Spleen (tissue), 11 donors: ENCODE data around the gene HLA-DPA1. TPM values are rescaled to one million over a fixed set of nuclear protein-coding genes. Genes with fewer than 3 reads are reported as not detected.
A peak's percentile ranks its signal among the peaks of the same experiment; 100 is the strongest.

Experiments
- DNase-seq: peaks from one replicate; pipeline ENCODE4 v3.0.0-alpha.2; 2020
- H3K27ac ChIP-seq, 8 donors: fragments of 200-600 bp; sonication (generic) in 7 of 8; 1 replicate in 4 of 8; 2 replicates in 4 of 8; pipeline versions ENCODE4 v1.5.0 to v1.8.0; 2016 to 2021; ENCODE audit warnings: inconsistent platforms in 4 of 8, mild to moderate bottlenecking in 4 of 8, moderate library complexity in 1 of 8
- H3K27me3 ChIP-seq, 7 donors: fragments of 200-600 bp; sonication (generic) in 6 of 7; replicated peaks in 1 of 7; 1 replicate in 4 of 7; 2 replicates in 3 of 7; pipeline versions ENCODE4 v1.5.0 to v1.8.0; 2016 to 2021; ENCODE audit warnings: inconsistent platforms in 3 of 7, mild to moderate bottlenecking in 1 of 7
- H3K36me3 ChIP-seq, 6 donors: fragments of 200-600 bp; sonication (generic) in 5 of 6; 1 replicate in 4 of 6; 2 replicates in 2 of 6; pipeline versions ENCODE4 v1.5.0 to v1.8.0; 2016 to 2021; ENCODE audit warnings: inconsistent platforms in 2 of 6
- H3K4me1 ChIP-seq, 6 donors: fragments of 200-600 bp; sonication (generic) in 5 of 6; 1 replicate in 3 of 6; 2 replicates in 3 of 6; pipeline versions ENCODE4 v1.5.0 to v1.8.0; 2016 to 2021; ENCODE audit warnings: inconsistent platforms in 3 of 6
- H3K4me3 ChIP-seq, 8 donors: fragments of 200-600 bp; sonication (generic) in 7 of 8; 1 replicate in 4 of 8; 2 replicates in 4 of 8; pipeline versions ENCODE4 v1.5.0 to v1.8.0; 2016 to 2021; ENCODE audit warnings: inconsistent platforms in 4 of 8, mild to moderate bottlenecking in 4 of 8, moderate library complexity in 2 of 8
- H3K9me3 ChIP-seq, 8 donors: fragments of 200-600 bp; sonication (generic) in 7 of 8; 1 replicate in 4 of 8; 2 replicates in 4 of 8; pipeline versions ENCODE4 v1.5.0 to v1.8.0; 2016 to 2021; ENCODE audit warnings: inconsistent platforms in 4 of 8
- POLR2A ChIP-seq, 3 donors: fragments of 450-650 bp; IDR thresholded peaks; one replicate each; pipeline ENCODE4 v1.5.1; 2017; ENCODE audit warnings: antibody characterized with exemption in 3 of 3, mild to moderate bottlenecking in 1 of 3
- POLR2AphosphoS5 ChIP-seq, 3 donors: sonication (generic); formaldehyde crosslinking; IDR thresholded peaks; one replicate each; pipeline ENCODE4 v1.5.1; 2017; ENCODE audit warnings: antibody characterized with exemption in 3 of 3
- WGBS, 5 donors: extraction: QIAGEN DNeasy Blood & Tissue Kit in 3 of 5; methylation state at CpG; one replicate each; pipeline versions ENCODE4 v1.1.5 to v1.1.7; 2013 to 2018; 5-methylcytosine and 5-hydroxymethylcytosine counted together
- intact Hi-C: fragments of 100-400 bp; cut with DNase I; formaldehyde crosslinking; loops from one replicate; pipeline ENCODE4 v1.15.0; 2023; ENCODE audit warnings: low total_unique reads
- polyA plus RNA-seq, 3 donors: library from polyadenylated mRNA; stranded (reverse); fragments of 200-250 nt; gene quantifications; one replicate each; pipeline ENCODE4 v1.2.1, GENCODE V29; 2013
- total RNA-seq, 7 donors: library from RNA; depleted of rRNA in 3 of 7; stranded (reverse); fragments of >200 nt in 3 of 7; fragmentation: NEBNext Ultra II Directional in 4 of 7; extraction: Animal tissue kit (Norgen Biotek cat#: 25700) in 4 of 7; gene quantifications; one replicate each; pipeline versions ENCODE4 v1.1.0 to v1.2.1, GENCODE V29; 2016 to 2021
- TF ChIP-seq, protein P1 (sequence below), 11 experiments: fragments of 200-600 bp in 7 of 11; fragments of 450-650 bp in 4 of 11; sonication (generic) in 4 of 11; IDR thresholded peaks in 8 of 11; conservative IDR thresholded peaks in 3 of 11; 1 replicate in 7 of 11; 2 replicates in 4 of 11; pipeline versions ENCODE4 v1.4.0 to v1.8.0; 2016 to 2021; ENCODE audit warnings: antibody characterized with exemption in 11 of 11, inconsistent platforms in 4 of 11, mild to moderate bottlenecking in 1 of 11
- donor health status: healthy with polysubstance abuse.
- donor health status: DM: no; HTN: no; CAD: no; lungs with moderate emphysema.
- donor health status: DM: no; HTN: no; CAD: no.
- donor health status: Bipolar disorder and iron deficiency.
- donor health status: healthy.
- donor health status: DM: no; HTN: no; CAD: no.
- donor health status: DM: yes; HTN: yes; CAD: no.

HLA-DPA1 gene
- total and polyA plus RNA-seq, 10 donors, result 253 to 621 (median 494) TPM

DNA sequence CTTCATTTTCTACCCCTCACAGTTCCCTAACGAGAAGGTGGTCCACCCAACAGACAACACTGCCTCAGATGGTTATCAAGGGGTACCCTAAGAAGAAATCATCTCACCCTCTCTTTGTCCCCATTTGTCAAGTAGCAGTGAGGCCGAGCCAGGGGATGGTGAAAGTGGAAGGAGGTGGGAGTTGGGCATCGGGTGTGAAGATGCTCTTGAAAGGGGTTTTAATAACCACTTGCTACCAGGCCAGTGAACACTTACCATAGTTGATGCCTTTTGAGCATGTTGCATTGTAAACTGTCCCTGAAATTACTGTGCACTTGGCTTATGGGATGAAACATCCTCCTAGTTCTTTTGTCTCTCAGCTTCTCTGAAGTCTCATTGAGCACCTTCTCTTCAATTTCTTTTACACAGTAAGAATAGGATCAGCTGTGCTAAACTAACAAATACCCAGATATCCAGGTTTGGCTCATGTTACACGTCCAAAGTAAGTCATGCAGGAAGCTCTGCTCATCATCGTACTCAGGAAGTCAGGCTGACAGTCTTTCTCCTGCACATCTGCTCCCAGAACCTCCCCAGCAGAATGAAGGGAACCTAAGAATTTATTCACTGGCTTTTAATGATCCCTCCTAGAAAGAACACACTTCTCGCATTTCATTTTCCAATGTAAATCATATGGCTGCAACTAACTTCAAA, 15.6 kb upstream of the HLA-DPA1 start:
- WGBS, 5 donors, result 37 to 63% (median 52%) methylated on average over 6 of the region's 6 CpGs
- DNase-seq, result no peak
- no peaks in the 10 kb centered on the region for H3K27me3 ChIP-seq
- TF ChIP-seq POLR2A (IDR thresholded peaks at IDR 0.05) (no peak), POLR2AphosphoS5 (IDR thresholded peaks at IDR 0.05) (peak in 1 of 3 donors; percentile 62)
- TF ChIP-seq, protein P1, sequence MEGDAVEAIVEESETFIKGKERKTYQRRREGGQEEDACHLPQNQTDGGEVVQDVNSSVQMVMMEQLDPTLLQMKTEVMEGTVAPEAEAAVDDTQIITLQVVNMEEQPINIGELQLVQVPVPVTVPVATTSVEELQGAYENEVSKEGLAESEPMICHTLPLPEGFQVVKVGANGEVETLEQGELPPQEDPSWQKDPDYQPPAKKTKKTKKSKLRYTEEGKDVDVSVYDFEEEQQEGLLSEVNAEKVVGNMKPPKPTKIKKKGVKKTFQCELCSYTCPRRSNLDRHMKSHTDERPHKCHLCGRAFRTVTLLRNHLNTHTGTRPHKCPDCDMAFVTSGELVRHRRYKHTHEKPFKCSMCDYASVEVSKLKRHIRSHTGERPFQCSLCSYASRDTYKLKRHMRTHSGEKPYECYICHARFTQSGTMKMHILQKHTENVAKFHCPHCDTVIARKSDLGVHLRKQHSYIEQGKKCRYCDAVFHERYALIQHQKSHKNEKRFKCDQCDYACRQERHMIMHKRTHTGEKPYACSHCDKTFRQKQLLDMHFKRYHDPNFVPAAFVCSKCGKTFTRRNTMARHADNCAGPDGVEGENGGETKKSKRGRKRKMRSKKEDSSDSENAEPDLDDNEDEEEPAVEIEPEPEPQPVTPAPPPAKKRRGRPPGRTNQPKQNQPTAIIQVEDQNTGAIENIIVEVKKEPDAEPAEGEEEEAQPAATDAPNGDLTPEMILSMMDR (IDR thresholded peaks at IDR 0.05 in 8 of 11, conservative IDR thresholded peaks at IDR 0.05 in 3 of 11), result no peak
- H3K36me3 ChIP-seq, result peaks cover 0 to 56% (median 40%) of the 10 kb centered on the region in 6 donors
- no peaks in the 10 kb centered on the region for H3K9me3 ChIP-seq
- intact Hi-C loops, result no loop called here
- no peak overlapping the region for H3K4me3 ChIP-seq
- H3K4me1 ChIP-seq, result peaks cover 0 to 24% (median 0%) of the 10 kb centered on the region in 6 donors
- H3K27ac ChIP-seq, result peak overlapping the region in 1 of 8 donors; percentile 18

DNA sequence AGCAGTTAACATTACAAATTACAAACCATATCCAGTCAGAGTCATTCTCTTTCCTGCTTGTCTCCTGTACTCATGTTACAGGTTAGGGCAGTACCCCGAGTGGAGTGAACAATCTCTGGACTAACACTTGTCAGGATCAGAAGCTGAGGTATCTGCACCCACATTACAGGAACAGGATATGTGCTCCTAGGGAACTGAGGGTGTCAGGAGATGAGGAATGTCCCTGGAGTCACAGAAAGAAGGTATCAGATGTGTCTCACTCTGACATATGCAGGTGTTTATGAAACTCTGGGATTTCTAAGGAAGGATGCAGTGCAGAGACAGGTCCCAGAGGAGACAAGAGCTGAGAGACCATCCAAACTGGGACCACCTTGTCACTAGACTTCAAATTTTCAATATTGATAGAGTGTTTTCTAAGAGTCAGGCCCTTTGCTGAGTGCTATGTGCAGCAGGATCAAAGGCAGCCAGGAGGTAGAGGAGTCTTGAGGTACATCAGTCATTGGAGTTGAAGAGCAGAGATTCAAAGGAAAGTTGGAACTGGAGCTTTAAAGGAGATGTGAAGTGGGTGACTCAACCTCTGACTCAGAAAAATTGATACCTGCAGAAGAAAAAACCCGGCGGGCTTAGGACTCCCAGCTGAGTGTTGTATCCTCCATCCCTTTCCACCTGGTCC, 14.9 kb upstream of the HLA-DPA1 start:
- H3K4me1 ChIP-seq, result peaks cover 0 to 25% (median 1%) of the 10 kb centered on the region in 6 donors
- DNase-seq, result no peak
- TF ChIP-seq, protein P1 (IDR thresholded peaks at IDR 0.05 in 8 of 11, conservative IDR thresholded peaks at IDR 0.05 in 3 of 11), result no peak
- no peak for TF ChIP-seq POLR2A (IDR thresholded peaks at IDR 0.05)
- peak in 1 of 3 donors; percentile 63 for TF ChIP-seq POLR2AphosphoS5 (IDR thresholded peaks at IDR 0.05)
- WGBS, 5 donors, result 58 to 80% (median 77%) methylated on average over 3 of the region's 3 CpGs
- no peak overlapping the region for H3K4me3 ChIP-seq
- H3K36me3 ChIP-seq, result peaks cover 5 to 63% (median 47%) of the 10 kb centered on the region in 6 donors
- H3K27ac ChIP-seq, result peak overlapping the region in 2 of 8 donors; percentile 9 to 18
- H3K27me3 ChIP-seq, result no peaks in the 10 kb centered on the region
- intact Hi-C loops, result no loop called here
- H3K9me3 ChIP-seq, result no peaks in the 10 kb centered on the region

DNA sequence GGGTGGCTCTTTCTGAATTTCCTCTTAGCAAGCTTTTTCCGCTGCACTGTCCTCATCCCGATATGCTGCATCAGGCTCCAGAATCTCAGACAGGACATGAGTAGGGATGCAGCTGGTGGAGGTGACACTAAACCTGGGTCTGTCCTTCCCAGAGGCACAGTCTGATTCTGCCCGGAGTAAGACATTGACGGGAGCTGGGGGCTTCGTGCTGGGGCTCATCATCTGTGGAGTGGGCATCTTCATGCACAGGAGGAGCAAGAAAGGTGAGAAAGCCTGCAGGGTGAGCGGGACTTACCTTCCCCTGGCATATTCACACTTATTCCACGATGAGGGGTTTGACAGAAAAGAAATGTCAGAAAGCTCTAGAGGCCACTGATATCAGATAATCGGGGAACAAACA, 12.2 kb upstream of the HLA-DPA1 start:
- no peaks in the 10 kb centered on the region for H3K27me3 ChIP-seq
- TF ChIP-seq, protein P1 (IDR thresholded peaks at IDR 0.05 in 8 of 11, conservative IDR thresholded peaks at IDR 0.05 in 3 of 11), result no peak
- TF ChIP-seq POLR2A (IDR thresholded peaks at IDR 0.05) (no peak), POLR2AphosphoS5 (IDR thresholded peaks at IDR 0.05) (no peak)
- peak overlapping the region in 1 of 8 donors; percentile 42 for H3K27ac ChIP-seq
- H3K4me1 ChIP-seq, result peaks cover 6 to 45% (median 24%) of the 10 kb centered on the region in 6 donors
- intact Hi-C loops, result no loop called here
- peaks cover 5 to 91% (median 55%) of the 10 kb centered on the region in 6 donors for H3K36me3 ChIP-seq
- no peaks in the 10 kb centered on the region for H3K9me3 ChIP-seq
- no peak for DNase-seq
- WGBS, 5 donors, result 61 to 96% (median 65%) methylated on average over 7 to 8 of the region's 8 CpGs
- no peak overlapping the region for H3K4me3 ChIP-seq

DNA sequence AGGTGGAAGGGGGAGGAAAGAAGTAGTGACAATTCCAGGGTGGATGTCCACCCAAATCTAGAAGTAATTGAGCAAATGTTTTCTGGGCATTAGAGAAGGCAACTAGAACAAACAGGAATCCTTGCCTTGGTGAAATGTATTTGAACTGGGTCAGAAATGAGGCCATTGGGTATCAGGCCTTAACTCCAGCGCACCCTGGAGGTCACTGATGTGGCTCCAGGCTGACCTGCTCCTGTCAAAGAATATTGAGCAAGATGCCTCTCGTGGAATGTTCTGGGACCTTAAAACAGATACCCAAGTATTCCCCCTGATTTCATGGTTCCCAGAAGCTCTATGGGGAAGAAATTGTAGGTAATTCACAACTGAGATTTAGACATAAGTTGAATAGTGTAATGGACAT, 9.3 kb upstream of the HLA-DPA1 start:
- Histone ChIP-seq H3K4me3 (no peak overlapping the region), H3K27me3 (no peaks in the 10 kb centered on the region), H3K9me3 (no peaks in the 10 kb centered on the region), H3K4me1 (peaks cover 9 to 74% (median 50%) of the 10 kb centered on the region in 6 donors), H3K36me3 (peaks cover 5 to 89% (median 48%) of the 10 kb centered on the region in 6 donors), H3K27ac (peak overlapping the region in 6 of 8 donors; percentile 29 to 97 (median 92))
- 0 to 76% (median 43%) methylated on average over 2 of the region's 2 CpGs for WGBS, 5 donors
- DNase-seq, result no peak
- intact Hi-C loops, result no loop called here
- no peak for TF ChIP-seq POLR2AphosphoS5 (IDR thresholded peaks at IDR 0.05)
- TF ChIP-seq POLR2A (IDR thresholded peaks at IDR 0.05), result no peak
- TF ChIP-seq, protein P1 (IDR thresholded peaks at IDR 0.05 in 8 of 11, conservative IDR thresholded peaks at IDR 0.05 in 3 of 11), result peak in 8 of 11 experiments; percentile 45 to 83 (median 68)
